SK-N-SH treated with all-trans-retinoic acid at 6 μM for 48 hours (cell line): ENCODE results near the gene CIITA.

Source experiments
- ARNTL ChIP-seq: fragments of 450-650 bp; formaldehyde crosslinking; IDR thresholded peaks from 2 replicates; pipeline ENCODE4 v1.5.0; 2020; ENCODE audit warnings: low read depth, mild to moderate bottlenecking, moderate library complexity, borderline replicate concordance
- CSRNP3 ChIP-seq: fragments of 250-450 bp; sonication (Bioruptor Pico); IDR thresholded peaks from 2 replicates; pipeline ENCODE4 v1.5.1; 2021; ENCODE audit warnings: mild to moderate bottlenecking, moderate library complexity
- ISL1 ChIP-seq: fragments of 250-450 bp; sonication (Bioruptor Pico); IDR thresholded peaks from 2 replicates; pipeline ENCODE4 v2.1.2; 2022; ENCODE audit warnings: mild to moderate bottlenecking, moderate library complexity
- PATZ1 ChIP-seq: fragments of 250-450 bp; sonication (Bioruptor Pico); IDR thresholded peaks from 2 replicates; pipeline ENCODE4 v1.8.0; 2020; ENCODE audit warnings: mild to moderate bottlenecking, moderate library complexity, borderline replicate concordance
- POU6F1 ChIP-seq: fragments of 250-450 bp; sonication (Bioruptor Pico); IDR thresholded peaks from 2 replicates; pipeline ENCODE4 v1.8.0; 2021; ENCODE audit warnings: low read depth, mild to moderate bottlenecking, moderate library complexity, borderline replicate concordance
- RARB ChIP-seq: fragments of 250-450 bp; sonication (Bioruptor Pico); IDR thresholded peaks from 2 replicates; pipeline ENCODE4 v1.8.0; 2021; ENCODE audit warnings: mild to moderate bottlenecking, moderate library complexity
- SNAI2 ChIP-seq: fragments of 250-450 bp; sonication (Bioruptor Pico); IDR thresholded peaks from 2 replicates; pipeline ENCODE4 v1.5.0; 2020; ENCODE audit warnings: mild to moderate bottlenecking, moderate library complexity
- TCF4 ChIP-seq: fragments of 250-450 bp; sonication (Bioruptor Pico); IDR thresholded peaks from 2 replicates; pipeline ENCODE4 v1.8.0; 2021; ENCODE audit warnings: mild to moderate bottlenecking, moderate library complexity, borderline replicate concordance
- TSHZ2 ChIP-seq: fragments of 250-450 bp; sonication (Bioruptor Pico); IDR thresholded peaks from 2 replicates; pipeline ENCODE4 v1.5.0; 2020; ENCODE audit warnings: mild to moderate bottlenecking, moderate library complexity
- ZC3H10 ChIP-seq: fragments of 250-450 bp; sonication (Bioruptor Pico); IDR thresholded peaks from 2 replicates; pipeline ENCODE4 v1.5.1; 2021; ENCODE audit warnings: mild to moderate bottlenecking, moderate library complexity
- ZFP3 ChIP-seq: fragments of 250-450 bp; sonication (Bioruptor Pico); IDR thresholded peaks from 2 replicates; pipeline ENCODE4 v1.5.0; 2020; ENCODE audit warnings: mild to moderate bottlenecking, moderate library complexity
- TF ChIP-seq, protein P1 (sequence below): fragments of 250-450 bp; sonication (Bioruptor Pico); IDR thresholded peaks from 2 replicates; pipeline ENCODE4 v1.5.1; 2020; ENCODE audit warnings: low read depth, mild to moderate bottlenecking, moderate library complexity

- TF ChIP-seq PATZ1 (CRISPR knock-in tag) (no peak), ARNTL (CRISPR knock-in tag) (no peak), RARB (CRISPR knock-in tag) (no peak), TSHZ2 (CRISPR knock-in tag) (no peak), TCF4 (CRISPR knock-in tag) (no peak), ZFP3 (CRISPR knock-in tag) (no peak), ZC3H10 (CRISPR knock-in tag) (no peak), CSRNP3 (CRISPR knock-in tag) (no peak), ISL1 (CRISPR knock-in tag) (no peak), SNAI2 (no peak), POU6F1 (CRISPR knock-in tag) (no peak)
- TF ChIP-seq, protein P1, sequence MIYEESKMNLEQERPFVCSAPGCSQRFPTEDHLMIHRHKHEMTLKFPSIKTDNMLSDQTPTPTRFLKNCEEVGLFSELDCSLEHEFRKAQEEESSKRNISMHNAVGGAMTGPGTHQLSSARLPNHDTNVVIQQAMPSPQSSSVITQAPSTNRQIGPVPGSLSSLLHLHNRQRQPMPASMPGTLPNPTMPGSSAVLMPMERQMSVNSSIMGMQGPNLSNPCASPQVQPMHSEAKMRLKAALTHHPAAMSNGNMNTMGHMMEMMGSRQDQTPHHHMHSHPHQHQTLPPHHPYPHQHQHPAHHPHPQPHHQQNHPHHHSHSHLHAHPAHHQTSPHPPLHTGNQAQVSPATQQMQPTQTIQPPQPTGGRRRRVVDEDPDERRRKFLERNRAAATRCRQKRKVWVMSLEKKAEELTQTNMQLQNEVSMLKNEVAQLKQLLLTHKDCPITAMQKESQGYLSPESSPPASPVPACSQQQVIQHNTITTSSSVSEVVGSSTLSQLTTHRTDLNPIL (CRISPR knock-in tag) = no peak
Measured at GRCh38 chr16:10978871-10979446, 102.0 kb downstream of the CIITA start.
